Renal pelvis (tissue), 12 donors: Measurements from ENCODE around the gene UGT1A7. TPM values are rescaled to one million over a fixed set of nuclear protein-coding genes. Genes with fewer than 3 reads are reported as not detected.
"Not testable (repeated sequence)": the region's sequence is repeated elsewhere in the genome, so short reads cannot be mapped to it uniquely, and the experiment has no call there.

Experiments
- DNase-seq: peaks from one replicate; pipeline ENCODE4 v3.0.0-alpha.2; 2013
- long read RNA-seq, 16 experiments: transcript quantifications; one replicate each; lab custom pipeline, GENCODE V29; 2026
- polyA plus RNA-seq, 3 donors: library from polyadenylated mRNA; unstranded; fragments of 120-200 nt; gene quantifications; one replicate each; pipeline ENCODE4 v1.2.1, GENCODE V29; 2013; ENCODE audit not compliant: insufficient read length in 3 of 3

The UGT1A7 gene
- not detected for polyA plus RNA-seq
- long read RNA-seq, donor 1: 0 reads
- long read RNA-seq, donor 2: 0 reads
- long read RNA-seq, donor 3: 0 reads
- long read RNA-seq, donor 4: 0 reads
- long read RNA-seq, donor 5: 0 reads
- long read RNA-seq, donor 6: 0 reads
- long read RNA-seq, donor 7: 0 reads
- long read RNA-seq, donor 8: 0 reads
- long read RNA-seq, donor 9: 0 reads
- long read RNA-seq, donor 10: 0 reads
- long read RNA-seq, donor 11: 0 reads
- long read RNA-seq, donor 12: 0 reads
- long read RNA-seq, donor 13: 0 reads
- long read RNA-seq, donor 14: 0 reads
- long read RNA-seq, donor 15: 0 reads
- long read RNA-seq, donor 16: 0 reads

GRCh38 chr2:233681521-233682099 is at the start of gene UGT1A7:
Gene UGT1A7 (plus strand): TSS chr2:233681901. CDS start chr2:233681938, 37 bp downstream.
- DNase-seq: no peak

DNA sequence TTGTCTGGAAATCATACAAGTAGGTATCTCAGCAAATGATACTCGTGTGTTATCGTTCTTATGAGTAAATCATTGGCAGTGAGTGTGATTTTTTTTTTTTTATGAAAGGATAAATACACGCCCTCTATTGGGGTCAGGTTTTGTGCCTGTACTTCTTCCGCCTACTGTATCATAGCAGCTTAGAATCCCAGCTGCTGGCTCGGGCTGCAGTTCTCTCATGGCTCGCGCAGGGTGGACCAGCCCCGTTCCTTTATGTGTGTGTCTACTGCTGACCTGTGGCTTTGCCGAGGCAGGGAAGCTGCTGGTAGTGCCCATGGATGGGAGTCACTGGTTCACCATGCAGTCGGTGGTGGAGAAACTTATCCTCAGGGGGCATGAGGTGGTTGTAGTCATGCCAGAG is 45.4 kb upstream of the UGT1A7 start, which contains the start of gene UGT1A10:
Gene UGT1A10, plus strand, starts transcription at position 143 of the 400 bp plus-strand sequence. Its CDS starts 75 bp downstream, at position 218.
- not testable (repeated sequence) for DNase-seq

DNA sequence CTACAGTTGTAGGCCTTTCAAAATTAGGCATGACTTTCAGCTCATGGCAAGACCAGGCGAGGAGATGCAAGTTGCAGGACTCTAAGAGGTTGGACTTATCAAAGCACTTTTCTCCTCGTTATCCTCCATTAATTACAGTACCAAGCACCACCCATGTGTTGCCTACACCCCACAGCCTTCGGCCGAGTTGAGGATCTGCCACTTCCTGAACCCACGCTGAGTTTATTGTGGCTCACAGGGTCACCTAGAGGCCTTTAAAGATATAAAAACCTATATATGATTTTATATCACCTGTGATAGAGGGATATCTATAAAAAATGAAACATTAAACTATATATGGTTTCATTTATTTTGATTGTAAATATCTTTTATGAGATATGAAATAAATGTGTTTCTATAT is 42.9 kb upstream of the UGT1A7 start:
- DNase-seq: no peak

DNA sequence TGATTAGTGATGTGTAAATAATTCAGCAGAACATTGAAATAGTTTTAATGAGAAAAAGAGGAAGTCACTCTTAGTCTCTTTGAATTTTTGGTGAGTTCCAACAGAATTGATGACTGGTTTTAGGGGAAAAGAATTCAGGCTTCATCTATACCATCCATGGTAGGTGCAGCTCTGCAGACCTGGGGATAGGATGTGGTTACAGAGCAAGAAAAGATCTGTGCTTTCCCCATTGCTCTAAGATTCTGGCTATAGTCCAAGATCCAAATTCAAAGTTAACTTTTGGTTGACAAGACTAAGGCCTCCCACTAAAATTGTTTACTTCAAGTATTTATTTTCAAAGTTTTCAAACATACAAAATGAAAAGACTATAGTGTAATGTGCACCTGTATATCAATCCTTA is 41.8 kb upstream of the UGT1A7 start:
- no peak for DNase-seq

DNA sequence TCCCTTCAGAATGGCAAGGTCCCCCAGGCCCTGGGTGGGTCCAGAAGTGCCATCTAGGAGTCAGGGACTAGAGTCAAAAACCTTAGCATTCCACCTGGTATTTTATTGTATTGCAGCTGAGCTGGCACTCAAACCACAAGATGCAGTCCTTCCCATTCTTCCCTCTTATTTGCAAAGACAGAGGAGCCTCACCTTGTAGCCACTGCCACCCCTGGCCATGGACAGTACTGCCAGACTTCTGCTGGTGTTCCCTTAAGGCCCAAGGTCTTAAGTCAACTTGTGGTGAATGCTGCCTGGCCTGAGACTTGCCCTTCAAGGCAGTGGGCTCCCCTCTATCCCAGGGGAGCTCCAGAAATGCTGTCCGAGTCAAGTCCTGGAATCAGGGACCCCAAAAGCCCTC is 38.6 kb upstream of the UGT1A7 start:
- no peak for DNase-seq

GRCh38 chr2:233646033-233646432 is 35.7 kb upstream of the UGT1A7 start:
- not testable (repeated sequence) for DNase-seq

DNA sequence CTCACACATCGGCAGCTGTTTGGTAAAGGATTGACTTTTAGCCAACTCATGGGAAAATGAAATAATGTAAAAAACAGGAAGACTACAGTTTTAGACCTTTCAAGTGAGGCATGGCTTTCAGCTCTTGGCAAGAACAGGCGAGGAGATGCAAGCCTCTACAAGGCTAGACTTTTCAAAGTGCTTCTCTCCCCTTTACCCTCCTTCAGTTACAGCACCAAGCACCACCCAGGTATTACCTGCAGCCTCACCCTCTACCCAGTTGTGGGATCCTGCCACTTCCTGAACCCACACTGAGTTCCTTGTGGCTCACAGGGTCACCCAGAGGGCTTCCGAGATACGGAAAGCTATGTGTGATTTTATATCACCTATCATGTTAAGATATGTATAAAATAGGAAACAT is 30.7 kb upstream of the UGT1A7 start:
- no peak for DNase-seq

DNA sequence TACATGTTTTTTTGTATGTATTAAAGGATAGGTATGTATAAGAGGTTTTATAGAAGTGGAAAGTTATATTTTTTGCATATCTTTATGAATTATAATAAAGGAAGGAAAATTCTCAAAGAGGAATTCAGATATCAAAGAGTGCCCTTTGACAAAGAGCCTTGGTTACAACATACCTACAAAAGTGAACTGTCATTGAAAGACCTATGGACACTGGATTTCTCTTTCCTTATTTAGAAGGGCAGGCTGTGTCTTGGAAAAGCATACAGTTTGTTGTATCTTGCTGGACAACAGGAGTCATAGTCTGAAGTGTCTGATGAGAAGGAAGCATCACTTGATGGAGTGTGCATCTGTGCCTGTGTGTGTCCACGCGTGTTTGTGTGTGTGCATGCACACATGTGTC is 30.3 kb upstream of the UGT1A7 start:
- no peak for DNase-seq

DNA sequence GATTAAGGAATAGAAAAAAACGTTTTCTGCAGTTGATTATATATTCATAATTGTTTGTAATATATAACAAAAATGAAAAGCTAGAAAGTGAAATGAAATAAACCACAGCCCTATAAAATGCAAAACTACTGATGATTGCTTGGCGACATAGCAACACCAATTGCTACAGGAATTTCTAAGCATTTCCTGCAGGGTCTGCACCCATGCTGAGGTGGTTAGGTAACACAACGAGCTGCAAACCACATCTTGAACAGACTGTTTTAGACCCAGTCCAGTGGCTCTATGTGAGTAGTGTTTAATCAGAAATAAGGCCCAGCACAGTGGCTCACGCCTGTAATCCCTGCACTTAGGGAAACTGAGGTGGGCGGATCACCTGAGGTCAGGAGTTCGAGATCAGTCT is 27.2 kb upstream of the UGT1A7 start:
- no peak for DNase-seq

DNA sequence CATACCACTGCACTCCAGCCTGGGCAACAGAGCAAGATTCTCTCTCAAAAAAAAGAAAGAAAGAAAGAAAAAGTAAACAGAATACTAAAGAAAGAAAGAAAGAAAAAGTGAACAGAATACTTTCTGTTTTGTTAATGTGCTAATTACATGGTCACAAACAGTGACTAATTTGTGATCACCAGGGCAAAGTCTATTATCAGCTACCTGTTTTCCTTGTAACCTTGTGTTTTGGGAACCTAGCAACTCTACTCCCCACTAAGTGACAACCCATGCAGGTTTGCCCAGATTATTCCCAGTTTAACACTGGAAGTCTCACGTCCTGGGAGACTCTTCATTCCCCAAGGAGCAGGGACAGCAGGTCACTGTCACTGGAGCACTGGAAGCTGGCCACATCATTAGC is 26.7 kb upstream of the UGT1A7 start:
- DNase-seq: no peak

GRCh38 chr2:233655943-233656342 is 25.8 kb upstream of the UGT1A7 start:
- not testable (repeated sequence) for DNase-seq

GRCh38 chr2:233656443-233656842 is 25.3 kb upstream of the UGT1A7 start:
- DNase-seq: no peak

DNA sequence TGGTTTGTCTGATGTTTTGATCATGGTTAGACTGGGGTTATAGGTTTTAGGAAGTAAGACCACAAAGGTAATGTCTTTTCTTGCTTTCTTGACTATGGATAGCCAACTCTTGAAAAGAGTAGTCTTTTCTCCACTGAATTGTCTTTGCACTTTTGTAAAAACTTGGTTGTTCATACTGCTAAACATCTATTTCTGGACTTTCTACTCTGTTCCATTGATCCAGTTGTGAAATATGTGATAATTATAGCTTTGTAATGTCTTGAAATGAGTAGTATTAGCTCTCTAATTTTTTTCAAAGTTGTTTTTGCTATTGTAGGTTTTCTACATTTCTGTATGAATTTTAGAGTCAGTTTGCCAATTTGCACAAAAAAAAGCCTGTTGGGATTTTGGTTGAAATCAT is 23.1 kb upstream of the UGT1A7 start:
- no peak for DNase-seq

- DNase-seq: no peak
Observed at GRCh38 chr2:233663911-233664310, 17.8 kb upstream of the UGT1A7 start.

GRCh38 chr2:233668605-233669260 is 13.0 kb upstream of the UGT1A7 start:
- DNase-seq: no peak

DNA sequence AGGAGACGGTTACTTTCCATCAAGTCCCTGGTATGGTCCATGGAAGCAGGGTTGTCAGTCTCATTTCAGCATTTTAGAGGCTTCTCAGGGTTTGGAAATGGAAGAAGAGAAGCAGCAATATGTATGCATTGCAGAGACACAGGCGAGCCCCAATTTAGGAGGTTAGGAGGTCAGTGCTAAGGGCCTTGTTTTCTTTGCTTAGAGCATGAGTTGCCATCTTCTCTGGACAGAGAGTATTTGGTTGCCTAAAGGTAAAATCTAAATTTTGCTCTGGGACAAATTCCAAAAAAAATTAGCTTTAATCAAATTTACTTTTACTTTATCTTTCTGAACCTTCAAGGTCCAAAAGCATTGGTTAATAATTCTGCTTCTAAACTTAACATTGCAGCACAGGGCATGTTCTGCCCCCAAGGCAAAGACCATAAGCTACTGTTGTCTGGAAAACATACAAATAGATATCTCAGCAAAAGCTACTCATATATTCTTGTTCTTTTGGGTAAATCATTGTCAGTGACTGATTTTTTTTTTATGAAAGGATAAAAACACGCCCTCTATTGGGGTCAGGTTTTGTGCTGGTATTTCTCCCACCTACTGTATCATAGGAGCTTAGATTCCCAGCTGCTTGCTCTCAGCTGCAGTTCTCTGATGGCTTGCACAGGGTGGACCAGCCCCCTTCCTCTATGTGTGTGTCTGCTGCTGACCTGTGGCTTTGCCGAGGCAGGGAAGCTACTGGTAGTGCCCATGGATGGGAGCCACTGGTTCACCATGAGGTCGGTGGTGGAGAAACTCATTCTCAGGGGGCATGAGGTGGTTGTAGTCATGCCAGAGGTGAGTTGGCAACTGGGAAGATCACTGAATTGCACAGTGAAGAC is 10.2 kb upstream of the UGT1A7 start, which contains the start of gene UGT1A9:
Gene UGT1A9, plus strand, starts transcription at position 609 of the 872 bp plus-strand sequence. Its CDS starts 37 bp downstream, at position 646.
- DNase-seq: no peak

- no peak for DNase-seq
Observed at GRCh38 chr2:233672886-233673285, 8.8 kb upstream of the UGT1A7 start.

- no peak for DNase-seq
Observed at GRCh38 chr2:233673896-233674295, 7.8 kb upstream of the UGT1A7 start.

GRCh38 chr2:233674314-233674713 is 7.4 kb upstream of the UGT1A7 start:
- no peak for DNase-seq

- DNase-seq: no peak
Observed at GRCh38 chr2:233674995-233675394, 6.7 kb upstream of the UGT1A7 start.

GRCh38 chr2:233676046-233676445 is 5.7 kb upstream of the UGT1A7 start:
- DNase-seq: no peak

GRCh38 chr2:233679196-233679595 is 2.5 kb upstream of the UGT1A7 start:
- no peak for DNase-seq
